NCI-H2107 treated with DMSO at 0.1 percent for 48 hours (cell line): ENCODE data around the gene COL18A1.

Experiments used
- DNase-seq: peaks from one replicate; lab custom pipeline; 2025; ENCODE audit not compliant: unreplicated experiment; lab: John Stamatoyannopoulos, UW

The COL18A1 gene

GRCh38 chr21:45478115-45478801 is 73.3 kb downstream of the COL18A1 start:
- peak; percentile 49 for DNase-seq

- DNase-seq = no peak
Measured at GRCh38 chr21:45478816-45479669, 74.1 kb downstream of the COL18A1 start.

GRCh38 chr21:45479691-45480675 is 75.0 kb downstream of the COL18A1 start:
- DNase-seq = no peak

- no peak for DNase-seq
Measured at GRCh38 chr21:45480701-45481500, 75.9 kb downstream of the COL18A1 start.

GRCh38 chr21:45481566-45481965 is 76.6 kb downstream of the COL18A1 start:
- DNase-seq = no peak

- DNase-seq = no peak
Measured at GRCh38 chr21:45481977-45482898, 77.3 kb downstream of the COL18A1 start.

- no peak for DNase-seq
Measured at GRCh38 chr21:45482899-45483821, 78.2 kb downstream of the COL18A1 start.

- no peak for DNase-seq
Measured at GRCh38 chr21:45484318-45484717, 79.4 kb downstream of the COL18A1 start.

GRCh38 chr21:45485686-45486442 is 80.9 kb downstream of the COL18A1 start:
- DNase-seq = no peak

GRCh38 chr21:45486443-45487160 is 81.6 kb downstream of the COL18A1 start:
- no peak for DNase-seq

- no peak for DNase-seq
Measured at GRCh38 chr21:45487161-45487806, 82.3 kb downstream of the COL18A1 start.

- DNase-seq = no peak
Measured at GRCh38 chr21:45487891-45488600, 83.1 kb downstream of the COL18A1 start.

GRCh38 chr21:45488931-45489721 is 84.2 kb downstream of the COL18A1 start:
- DNase-seq = no peak

- DNase-seq = no peak
Measured at GRCh38 chr21:45489722-45489982, 84.7 kb downstream of the COL18A1 start.

GRCh38 chr21:45490049-45490731 is 85.2 kb downstream of the COL18A1 start:
- no peak for DNase-seq
